Measurements from ENCODE around the gene MAOB.

Gene MAOB

DNA sequence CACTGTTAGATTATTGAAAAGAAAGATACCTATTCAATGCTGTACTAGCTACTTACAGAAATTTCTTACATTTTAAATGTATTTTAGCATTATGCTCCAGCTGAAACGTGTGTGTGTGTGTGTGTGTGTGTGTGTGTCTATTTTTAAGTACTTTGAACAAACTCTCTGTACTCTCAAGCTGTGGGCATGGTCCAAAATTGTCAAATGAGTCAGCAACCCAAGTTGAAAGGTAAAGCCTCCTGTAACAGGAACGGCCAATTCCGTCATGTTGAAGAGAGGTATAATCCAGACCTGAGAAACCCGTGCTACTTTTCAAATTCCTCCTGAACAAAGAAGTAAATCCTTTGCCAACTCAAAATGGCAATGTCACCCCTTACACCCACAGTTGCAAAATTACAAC lies 20.5 kb downstream of the MAOB start:
- DNase-seq (ENCODE audit: low read depth in 1 of 2, low spot score in 1 of 2), result no peak

DNA sequence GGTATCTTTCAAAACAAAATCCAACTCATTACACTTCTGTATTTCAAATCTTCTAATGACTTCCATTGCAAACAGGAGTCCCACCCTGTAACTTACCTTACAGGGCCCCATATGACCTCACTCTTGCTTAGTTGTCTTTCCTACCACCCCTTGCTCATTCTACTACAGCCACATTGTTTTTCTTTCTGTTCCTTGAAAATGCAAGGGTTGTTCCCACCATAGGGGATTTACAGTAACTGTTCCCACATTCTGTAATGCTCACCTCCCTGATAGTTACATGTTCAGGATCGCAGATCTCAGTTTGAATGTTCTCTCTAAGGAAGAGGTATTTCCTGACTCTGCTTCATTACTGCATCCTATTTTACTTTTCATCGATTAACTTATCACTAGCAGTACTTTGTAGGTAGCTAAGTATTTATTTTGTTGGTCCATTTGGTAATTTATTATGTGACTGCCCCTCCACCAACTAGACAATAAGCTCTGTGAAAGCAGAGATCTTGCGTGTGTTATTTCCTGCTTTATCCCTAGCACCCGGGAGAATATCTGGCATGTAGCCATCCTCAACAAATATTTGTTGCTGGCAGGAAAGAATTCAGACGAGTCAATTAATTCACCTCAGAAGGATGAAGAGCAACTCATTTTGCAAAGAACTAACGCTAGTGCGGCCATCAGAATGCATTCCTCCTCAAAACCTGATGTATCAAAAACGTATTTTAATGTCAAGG lies 21.4 kb downstream of the MAOB start:
- DNase-seq (ENCODE audit: low read depth in 1 of 2, low spot score in 1 of 2), result no peak

DNA sequence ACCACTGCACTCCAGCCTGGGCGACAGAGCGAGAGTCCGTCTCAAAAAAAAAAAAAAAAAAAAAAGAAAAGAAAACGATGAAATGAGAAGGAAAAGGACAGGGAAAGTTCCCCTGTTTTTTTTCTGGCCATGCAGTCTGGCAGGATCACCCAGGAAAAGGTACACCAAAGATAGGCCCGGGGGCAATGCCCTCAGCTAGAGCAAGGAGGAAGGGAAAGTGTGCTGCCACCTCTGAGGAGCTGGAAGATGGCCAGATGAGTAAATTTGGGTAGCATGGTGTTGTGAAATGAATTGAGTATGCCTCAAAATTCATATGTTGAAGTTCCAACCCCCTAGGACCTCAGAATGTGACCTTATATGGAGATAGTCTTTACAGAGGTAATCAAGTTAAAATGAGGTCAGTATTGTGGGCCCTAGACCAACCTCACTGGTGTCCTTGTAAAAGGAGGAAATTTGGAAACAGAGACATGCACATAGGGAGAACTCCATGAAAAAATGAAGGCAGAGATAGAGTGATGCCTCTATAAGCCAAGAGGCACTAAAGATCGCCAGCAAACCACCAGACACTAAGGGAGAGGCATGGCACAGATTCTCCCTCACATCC lies 28.9 kb downstream of the MAOB start:
- no peak for DNase-seq (ENCODE audit: low read depth in 1 of 2, low spot score in 1 of 2)

DNA sequence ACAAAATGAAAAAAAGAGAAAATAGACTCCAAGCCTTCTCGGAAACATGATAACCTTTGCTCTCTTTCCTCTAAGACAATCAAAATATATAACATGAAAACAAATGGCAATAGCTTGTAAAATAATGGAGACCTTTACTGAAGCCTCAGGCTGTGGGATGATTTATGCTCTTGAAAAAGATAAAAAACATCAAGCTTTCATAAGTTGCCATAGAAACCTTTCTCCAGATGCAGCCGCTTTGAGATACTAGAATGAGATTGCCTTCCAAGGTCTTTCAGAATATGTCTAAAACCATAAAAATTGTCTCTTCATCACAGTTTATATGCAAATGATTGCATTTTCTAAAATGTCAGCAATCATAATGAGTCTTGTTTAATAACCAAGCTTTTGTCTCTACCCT lies 31.6 kb downstream of the MAOB start:
- no peak for DNase-seq (ENCODE audit: low read depth in 1 of 2, low spot score in 1 of 2)

DNA sequence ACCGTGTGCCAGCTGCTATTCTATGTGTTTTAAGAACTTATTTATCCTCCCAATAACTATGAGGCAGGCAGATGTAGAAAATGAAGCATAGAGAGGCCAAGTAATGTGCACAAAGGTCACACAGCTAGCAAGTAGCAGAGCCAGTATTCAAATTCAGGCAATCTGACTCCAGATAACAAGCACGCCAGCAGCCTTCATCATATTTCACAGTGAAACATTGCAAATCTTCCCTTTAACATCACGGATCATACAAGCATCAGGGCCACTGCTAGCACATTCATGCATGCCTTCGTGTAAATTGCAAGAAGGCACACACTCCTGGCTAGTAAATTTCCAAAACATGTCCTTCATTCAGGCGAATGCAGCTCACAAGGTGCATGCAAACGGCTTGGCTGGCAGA lies 33.1 kb downstream of the MAOB start:
- DNase-seq (ENCODE audit: low read depth in 1 of 2, low spot score in 1 of 2), result no peak

DNA sequence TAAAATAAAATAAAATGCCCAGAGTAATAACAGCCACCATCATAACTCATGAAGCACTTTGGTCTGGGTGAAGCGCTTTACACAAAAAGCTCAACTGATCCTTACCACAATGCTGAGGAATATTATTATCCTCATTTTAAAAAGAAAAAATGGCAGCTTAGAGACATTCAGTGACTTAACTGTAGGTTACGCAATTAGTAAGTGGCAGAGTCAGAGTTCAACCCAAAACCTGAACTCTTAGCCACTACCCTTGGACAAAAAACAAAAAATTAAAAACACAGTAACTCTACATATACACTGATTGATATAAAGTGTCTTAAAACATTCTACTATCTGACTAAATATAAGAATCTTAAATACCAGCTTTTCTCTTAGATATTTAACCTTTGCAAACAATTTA lies 34.9 kb downstream of the MAOB start:
- no peak for DNase-seq (ENCODE audit: low read depth in 1 of 2, low spot score in 1 of 2)

DNA sequence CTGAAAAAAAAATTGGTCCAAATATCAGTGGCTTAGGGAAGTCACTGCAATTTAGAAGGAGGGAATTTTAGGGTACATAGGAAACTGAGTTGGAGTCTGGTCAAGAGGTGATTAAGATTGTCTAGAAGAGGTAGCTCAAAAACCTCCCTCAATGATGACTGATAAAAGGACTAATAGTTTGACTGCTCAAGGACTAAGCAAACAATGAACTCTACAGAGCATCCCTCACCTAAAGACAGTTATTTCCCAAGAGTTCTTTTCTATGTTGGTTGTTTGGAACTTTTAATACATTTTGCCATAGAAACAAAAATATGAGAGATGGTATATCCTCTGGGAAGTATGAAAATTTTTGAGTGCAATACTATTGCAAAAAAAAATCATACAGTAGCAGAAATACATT lies 35.7 kb downstream of the MAOB start:
- no peak for DNase-seq (ENCODE audit: low read depth in 1 of 2, low spot score in 1 of 2)

DNA sequence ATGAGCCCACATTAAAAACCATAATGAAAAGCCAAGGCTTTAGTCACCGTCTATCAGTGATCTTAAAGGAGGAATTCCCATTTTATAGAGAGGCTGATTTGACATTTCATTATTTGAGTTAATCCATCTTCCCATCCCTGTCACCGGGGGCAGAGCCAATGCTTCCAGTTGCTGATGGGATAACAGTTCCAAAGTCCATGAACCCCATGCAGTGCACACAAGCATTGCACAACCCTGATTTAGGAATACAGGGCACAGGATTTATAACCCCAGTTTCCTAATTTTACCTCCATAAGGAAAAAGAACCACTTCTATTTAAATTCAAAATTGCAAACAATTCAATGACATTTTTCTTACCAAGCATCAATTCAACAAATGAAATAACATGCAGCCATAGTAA lies 36.5 kb downstream of the MAOB start:
- no peak for DNase-seq (ENCODE audit: low read depth in 1 of 2, low spot score in 1 of 2)

DNA sequence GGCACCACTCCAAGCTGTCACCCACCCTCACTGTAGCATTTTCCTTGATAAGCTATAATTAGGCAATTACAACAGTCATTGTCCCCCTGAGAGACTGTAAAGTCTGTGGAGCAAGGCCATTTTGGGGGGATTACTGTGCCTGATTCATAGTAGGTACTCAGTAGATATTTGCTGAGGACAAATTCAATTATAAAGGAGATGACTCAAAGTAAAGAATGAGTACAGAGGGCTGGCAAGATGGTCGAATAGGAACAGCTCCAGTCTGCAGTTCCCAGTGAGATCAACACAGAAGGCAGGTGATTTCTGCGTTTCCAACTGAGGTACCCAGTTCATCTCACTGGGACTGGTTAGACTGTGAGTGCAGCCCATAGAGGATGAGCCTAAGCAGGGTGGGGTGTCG lies 42.0 kb downstream of the MAOB start:
- no peak for DNase-seq (ENCODE audit: low read depth in 1 of 2, low spot score in 1 of 2)

DNA sequence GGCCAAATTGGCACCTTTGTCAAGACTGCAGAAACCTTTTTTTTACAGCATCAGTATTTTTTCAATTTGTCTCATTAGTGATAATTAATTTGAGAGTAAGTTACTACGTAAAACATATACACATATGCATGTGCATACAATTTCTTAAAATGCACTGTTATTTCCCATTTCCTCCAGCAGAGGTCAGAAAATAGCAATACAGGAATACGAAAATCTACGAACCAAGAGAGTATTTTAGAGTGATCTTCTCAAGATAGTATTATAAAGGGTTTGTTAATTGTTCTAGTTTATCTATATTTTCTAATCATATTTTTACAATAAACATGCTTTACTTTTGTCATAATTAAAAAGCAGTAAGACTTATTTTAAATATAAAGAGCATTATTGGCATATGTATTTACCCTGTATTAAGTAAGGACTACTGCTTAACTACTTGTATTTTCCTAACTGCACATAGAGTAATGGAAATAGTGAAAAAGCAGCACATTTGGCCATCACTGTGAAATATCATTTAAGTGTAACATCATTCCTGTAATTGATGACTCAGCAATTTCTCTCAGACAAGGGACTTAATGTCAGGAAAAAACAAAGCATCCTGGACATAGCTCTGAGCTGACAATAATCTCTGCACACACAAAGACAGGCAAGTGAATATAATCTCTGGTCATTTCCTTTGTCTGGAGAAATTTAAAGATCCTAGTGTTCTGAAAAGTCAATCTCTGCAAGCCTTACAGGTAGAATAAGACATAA lies 45.6 kb downstream of the MAOB start:
- no peak for DNase-seq (ENCODE audit: low read depth in 1 of 2, low spot score in 1 of 2)

DNA sequence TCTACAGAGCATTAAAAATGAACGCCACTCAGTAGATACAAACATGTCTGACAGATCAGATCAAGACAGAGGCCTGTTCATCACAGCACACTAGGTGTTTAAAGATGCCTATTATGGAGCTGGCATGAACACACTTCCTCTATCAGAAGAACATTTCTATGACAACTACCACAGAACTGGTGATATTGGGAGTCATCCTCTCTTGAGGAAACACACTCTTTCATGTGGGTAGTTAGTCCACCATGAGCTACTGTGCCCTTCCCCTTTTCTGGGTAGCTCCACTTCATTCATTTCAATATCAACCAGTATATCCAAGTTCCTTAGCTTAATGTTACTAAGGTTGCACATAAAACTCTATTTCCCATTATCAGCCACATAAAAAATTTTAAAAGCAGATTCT lies 46.7 kb downstream of the MAOB start:
- no peak for DNase-seq (ENCODE audit: low read depth in 1 of 2, low spot score in 1 of 2)

DNA sequence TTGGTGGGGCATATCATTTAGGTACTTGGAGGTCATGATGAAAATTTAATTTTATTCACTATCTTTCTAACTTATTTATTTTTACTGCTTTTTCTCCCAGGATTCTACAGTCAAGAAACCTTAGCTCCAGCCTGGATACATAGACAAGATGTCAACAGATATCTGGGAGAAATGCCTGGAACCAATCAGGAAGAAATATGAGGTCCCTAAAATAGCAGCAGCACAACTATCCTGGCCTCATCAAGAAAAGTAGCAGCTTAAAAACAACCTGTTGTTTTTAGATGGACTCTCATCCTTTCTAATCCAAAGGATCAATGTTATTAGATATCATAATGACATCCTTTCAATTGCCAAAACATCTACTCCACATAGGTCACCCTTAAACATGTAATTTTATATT lies 54.5 kb downstream of the MAOB start:
- no peak for DNase-seq (ENCODE audit: low read depth in 1 of 2, low spot score in 1 of 2)

DNA sequence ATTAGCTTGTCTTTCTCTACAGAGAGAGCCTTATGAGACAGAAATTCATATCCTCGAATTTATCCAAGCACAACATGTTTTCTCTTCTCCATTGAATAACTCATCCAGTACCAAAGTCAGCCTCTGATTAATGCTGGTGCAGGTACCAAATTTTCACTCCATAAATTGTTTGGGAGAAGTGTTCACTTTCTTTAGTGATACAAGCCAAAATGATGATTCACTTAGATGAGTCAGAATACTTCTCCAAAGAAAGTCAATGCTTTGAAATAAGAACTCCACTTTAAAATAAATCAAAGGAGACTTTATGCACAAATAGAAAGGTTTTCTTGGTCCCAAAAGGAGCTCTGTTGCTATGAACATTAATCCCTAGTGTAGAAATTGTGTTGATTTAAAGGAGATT lies 60.2 kb downstream of the MAOB start:
- no peak for DNase-seq (ENCODE audit: low read depth in 1 of 2, low spot score in 1 of 2)

DNA sequence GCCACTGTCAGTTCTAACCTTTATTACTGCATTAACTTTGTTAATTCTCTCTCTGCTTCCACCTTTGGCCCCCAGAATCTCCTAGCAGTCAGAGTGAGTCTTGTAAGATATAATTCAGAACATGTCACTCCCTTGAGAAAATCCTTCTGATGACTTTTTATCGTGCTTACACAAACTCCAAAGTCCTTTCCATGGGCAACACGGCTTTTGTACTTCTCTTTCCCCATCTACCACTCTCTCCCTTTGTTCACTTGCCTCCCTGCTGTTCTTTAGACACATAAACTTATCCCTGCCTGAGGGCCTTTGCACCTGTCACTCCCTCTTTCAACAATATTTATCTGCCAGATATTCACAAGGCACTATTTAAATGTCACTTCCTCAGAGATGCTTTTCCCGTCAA lies 64.8 kb downstream of the MAOB start:
- DNase-seq (ENCODE audit: low read depth in 1 of 2, low spot score in 1 of 2), result no peak

DNA sequence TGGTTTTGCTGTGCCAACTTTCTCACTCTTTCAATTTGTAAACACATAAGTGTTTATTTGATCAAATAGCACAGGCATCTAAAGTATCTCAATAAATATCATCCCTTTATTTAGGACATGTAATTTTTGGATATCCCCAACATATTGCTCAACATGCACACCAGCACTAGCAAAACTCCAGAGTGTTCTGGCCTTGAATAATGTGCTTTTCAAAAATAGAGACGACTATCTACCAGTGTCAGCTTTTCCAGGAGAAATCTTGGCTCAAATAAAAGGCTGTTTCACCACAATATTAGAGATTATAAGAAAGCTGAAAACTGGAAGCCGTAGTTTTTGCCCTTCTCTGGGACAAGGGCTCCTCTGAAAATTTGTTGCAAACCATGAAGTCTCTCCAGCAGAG lies 67.0 kb downstream of the MAOB start:
- no peak for DNase-seq (ENCODE audit: low read depth in 1 of 2, low spot score in 1 of 2)

DNA sequence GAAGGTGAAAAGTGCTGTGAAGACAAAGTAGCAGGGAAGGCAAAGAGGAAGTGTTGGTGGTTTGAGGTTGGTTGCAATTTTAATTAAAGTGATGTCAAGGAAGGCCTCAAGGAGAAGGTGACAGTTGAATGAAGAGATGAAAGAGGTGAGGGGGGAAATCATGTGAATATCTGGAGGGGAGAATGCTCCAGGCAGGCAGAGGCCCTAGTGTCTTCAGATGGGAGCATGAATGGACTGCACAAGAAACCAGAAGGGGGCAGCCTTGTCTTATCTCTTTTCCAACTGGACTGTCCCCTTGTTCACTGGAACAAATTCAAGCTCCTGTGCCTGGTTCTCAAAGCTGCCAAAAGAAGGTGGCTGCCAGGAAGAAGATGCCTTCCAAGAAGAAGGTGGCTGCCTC lies 68.4 kb downstream of the MAOB start:
- no peak for DNase-seq (ENCODE audit: low read depth in 1 of 2, low spot score in 1 of 2)

DNA sequence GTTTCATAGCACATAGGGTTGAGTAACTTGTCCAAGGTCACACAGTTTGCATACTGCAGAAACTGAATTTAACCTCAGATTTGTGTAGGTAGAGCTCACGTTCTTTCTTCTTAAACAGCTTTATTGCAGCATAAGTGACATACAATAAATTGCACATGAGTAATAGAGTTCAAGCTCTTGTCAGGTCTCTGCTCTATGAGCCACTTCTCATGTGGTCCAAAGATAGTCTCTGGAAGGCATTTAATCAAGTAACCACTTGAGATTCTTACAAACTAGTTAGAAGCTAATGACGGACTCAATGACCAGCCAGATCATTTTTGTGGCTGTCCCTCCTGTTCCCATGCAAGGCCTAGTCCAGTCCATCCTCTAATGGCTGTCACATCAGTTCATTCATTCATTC lies 68.9 kb downstream of the MAOB start:
- no peak for DNase-seq (ENCODE audit: low read depth in 1 of 2, low spot score in 1 of 2)

DNA sequence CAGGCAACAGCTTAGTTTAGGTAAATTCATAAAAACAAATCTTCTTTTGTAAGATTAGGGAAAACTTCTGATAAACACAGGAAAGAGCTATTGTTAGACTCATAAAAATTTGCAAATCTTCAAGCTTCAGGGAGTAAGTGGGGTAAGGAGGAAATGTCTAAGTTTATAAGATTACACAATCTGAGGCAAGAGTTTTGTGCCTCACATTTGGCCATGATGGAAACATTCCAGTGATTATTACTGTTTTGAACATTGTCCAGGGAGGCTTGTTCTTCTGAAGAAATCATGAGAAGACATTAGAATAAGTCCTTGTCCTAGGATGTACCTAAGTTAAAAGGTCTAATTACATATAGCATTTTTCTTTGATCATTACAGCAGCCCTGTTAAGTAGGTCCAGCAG lies 72.8 kb downstream of the MAOB start:
- no peak for DNase-seq (ENCODE audit: low read depth in 1 of 2, low spot score in 1 of 2)

DNA sequence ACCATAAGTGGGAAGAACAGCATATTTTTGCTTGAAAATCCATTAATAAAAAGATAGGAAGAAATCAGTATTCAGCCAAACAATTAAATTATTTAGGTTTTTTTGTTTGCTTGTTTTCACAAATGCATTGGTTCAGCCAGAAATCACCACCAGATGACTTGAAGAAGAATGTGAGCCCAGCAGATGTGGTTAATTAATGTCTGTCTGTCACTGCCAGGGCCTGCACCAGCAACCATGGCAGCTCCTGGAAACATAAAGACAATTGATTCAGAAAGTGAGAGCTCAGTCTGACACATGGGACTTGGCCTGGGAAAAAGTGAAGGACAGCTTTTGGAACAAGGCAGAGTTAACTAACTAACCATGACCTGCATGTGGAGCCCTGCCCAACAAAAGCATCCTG lies 74.0 kb downstream of the MAOB start:
- no peak for DNase-seq (ENCODE audit: low read depth in 1 of 2, low spot score in 1 of 2)

DNA sequence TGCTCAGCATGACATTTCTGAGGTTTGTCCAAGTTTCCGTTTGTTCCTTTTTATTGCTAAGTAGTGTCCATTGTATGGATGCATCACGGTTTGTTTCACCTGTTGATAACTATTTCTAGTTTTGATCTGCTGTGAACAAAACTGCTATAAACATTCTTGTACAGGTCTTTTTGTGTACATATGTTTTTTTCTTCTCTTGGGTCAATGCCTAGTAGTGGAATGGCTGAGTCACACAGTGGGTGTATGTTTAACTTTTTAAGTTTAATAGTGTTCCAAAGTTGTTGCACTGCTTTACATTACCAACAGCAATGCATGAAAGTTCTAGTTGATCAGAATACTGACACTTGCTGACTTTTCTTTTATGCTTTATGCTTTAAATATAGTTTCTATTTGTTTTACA lies 76.7 kb downstream of the MAOB start:
- DNase-seq (ENCODE audit: low read depth in 1 of 2, low spot score in 1 of 2), result no peak

DNA sequence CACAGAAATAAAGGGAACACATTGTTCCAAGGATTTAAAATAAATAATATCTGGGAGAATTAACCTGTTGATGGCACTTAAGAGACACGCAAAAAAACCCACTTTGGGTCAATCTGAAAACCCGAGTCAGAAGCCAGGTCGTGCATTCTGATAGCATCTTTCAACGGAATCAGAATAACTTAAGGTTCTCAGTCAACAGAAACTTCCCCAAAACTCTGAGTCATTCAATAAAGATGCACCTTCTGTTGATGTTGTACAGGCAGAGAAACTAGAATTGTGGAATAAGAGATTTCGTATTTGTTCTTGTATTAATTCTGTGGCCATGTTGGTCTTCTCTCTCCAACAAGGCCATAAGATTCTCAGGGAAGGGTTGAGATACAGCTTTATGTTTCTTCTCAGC lies 78.2 kb downstream of the MAOB start:
- DNase-seq (ENCODE audit: low read depth in 1 of 2, low spot score in 1 of 2), result no peak

DNA sequence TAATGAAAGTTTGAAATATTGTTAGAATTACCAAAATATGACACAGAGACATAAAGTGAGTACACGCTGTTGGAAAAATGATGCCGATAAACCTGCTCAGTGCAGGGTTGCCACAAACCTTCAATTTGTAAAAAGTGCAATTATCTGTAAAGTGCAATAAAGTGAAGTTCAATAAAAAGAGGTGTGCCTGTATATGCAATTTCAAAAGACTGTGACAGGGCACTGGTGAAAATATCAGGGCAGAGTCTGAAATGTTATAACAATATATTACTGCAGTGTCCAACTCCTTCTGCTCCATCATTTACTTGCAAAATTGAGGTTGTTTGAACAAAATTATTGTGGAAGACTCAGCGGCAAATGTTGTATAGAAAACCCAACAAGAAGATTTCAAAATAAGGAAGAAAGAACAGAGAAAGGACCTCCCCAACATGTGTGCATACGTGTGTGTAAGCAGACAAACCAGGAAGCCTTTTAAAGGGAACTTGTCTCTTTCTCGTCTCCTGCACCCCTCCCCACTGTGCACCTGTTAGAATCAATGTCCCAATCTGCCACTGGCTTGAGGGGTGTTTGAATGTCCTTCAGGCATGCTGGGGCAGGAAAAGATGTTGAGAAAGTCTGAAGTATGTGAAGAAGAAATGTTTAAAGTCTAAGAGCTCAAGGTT lies 96.2 kb downstream of the MAOB start:
- no peak for DNase-seq (ENCODE audit: low read depth in 1 of 2, low spot score in 1 of 2)

All from activated CD4-positive, alpha-beta T cell treated with anti-CD3 and anti-CD28 coated beads, Interleukin-2, amount 50 U/mL, for 24 hours (primary cell).